A673 (cell line): Measurements from ENCODE around the gene GPC6.

Source experiments
- EZH2 ChIP-seq: fragments of 200-600 bp; sonication (generic); IDR thresholded peaks from 2 replicates; pipeline ENCODE4 v1.6.1; 2017; ENCODE audit warnings: borderline replicate concordance, low read depth, mild to moderate bottlenecking, mixed read lengths, antibody characterized with exemption, low read length; ENCODE audit not compliant: poor library complexity, severe bottlenecking
- TF ChIP-seq, protein P1 (sequence below): fragments of 300-800, 200-600 bp; sonication (generic); conservative IDR thresholded peaks from 2 replicates; pipeline ENCODE4 v1.5.1; 2017; ENCODE audit warnings: low read depth, mild to moderate bottlenecking, antibody characterized with exemption, low read length, moderate library complexity, mixed read lengths

DNA sequence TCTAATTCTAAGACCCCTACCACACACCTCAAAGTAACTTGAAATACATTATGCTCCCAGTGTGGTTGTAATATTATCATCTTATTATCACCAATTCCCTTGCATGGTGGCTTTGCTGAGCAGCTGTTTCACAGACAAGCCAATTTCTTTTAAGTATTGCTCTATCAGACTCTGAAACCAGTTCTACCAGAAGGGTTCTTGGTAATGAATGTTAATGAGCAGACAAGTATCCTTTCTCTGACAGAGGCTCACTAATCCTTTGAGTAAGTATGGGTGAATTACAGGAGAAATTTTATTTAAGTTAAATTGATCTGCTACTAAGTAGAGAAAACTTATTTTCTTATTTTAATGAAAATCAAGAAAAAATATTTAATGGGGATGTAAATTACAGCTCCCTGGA, 326.0 kb downstream of the GPC6 start:
- TF ChIP-seq, protein P1, sequence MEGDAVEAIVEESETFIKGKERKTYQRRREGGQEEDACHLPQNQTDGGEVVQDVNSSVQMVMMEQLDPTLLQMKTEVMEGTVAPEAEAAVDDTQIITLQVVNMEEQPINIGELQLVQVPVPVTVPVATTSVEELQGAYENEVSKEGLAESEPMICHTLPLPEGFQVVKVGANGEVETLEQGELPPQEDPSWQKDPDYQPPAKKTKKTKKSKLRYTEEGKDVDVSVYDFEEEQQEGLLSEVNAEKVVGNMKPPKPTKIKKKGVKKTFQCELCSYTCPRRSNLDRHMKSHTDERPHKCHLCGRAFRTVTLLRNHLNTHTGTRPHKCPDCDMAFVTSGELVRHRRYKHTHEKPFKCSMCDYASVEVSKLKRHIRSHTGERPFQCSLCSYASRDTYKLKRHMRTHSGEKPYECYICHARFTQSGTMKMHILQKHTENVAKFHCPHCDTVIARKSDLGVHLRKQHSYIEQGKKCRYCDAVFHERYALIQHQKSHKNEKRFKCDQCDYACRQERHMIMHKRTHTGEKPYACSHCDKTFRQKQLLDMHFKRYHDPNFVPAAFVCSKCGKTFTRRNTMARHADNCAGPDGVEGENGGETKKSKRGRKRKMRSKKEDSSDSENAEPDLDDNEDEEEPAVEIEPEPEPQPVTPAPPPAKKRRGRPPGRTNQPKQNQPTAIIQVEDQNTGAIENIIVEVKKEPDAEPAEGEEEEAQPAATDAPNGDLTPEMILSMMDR, result no peak
- TF ChIP-seq EZH2, result no peak
